ENCODE measurements around the gene WNT2. TPM values are rescaled to one million over a fixed set of nuclear protein-coding genes. Genes with fewer than 3 reads are reported as not detected.
"Not testable (repeated sequence)": the region's sequence is repeated elsewhere in the genome, so short reads cannot be mapped to it uniquely, and the experiment has no call there.

WNT2 gene
- total RNA-seq, 3 donors from 2014 or later = 1.5 to 2.4 (median 2.0) TPM

DNA sequence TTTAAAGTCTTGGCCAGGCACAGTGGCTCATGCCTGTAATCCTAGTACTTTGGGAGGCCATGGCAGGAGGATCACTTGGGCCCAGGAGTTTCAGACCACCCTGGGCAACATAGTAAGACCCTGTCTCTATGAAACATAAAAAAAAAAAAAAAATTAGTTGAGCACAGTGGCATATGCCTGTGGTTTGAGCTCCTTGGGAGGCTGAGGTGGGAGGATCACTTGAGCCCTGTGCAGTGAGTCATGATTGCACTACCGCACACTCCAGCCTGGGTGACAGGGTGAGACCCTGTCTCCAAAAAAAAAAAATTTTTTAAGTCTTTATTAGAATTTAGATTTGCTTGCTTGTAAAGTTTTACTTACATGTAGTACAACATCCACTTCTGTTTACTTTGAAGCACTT is 14.0 kb downstream of the WNT2 start:
- Histone ChIP-seq H3K36me3 (no peaks in the 10 kb centered on the region), H3K27ac (no peak overlapping the region), H3K9me3 (no peaks in the 10 kb centered on the region), H3K4me3 (no peak overlapping the region), H3K4me1 (no peaks in the 10 kb centered on the region), H3K27me3 (no peaks in the 10 kb centered on the region)
- TF ChIP-seq POLR2AphosphoS5 (IDR thresholded peaks at IDR 0.05) (no peak), POLR2A (IDR thresholded peaks at IDR 0.05) (no peak)
- TF ChIP-seq, protein P1, sequence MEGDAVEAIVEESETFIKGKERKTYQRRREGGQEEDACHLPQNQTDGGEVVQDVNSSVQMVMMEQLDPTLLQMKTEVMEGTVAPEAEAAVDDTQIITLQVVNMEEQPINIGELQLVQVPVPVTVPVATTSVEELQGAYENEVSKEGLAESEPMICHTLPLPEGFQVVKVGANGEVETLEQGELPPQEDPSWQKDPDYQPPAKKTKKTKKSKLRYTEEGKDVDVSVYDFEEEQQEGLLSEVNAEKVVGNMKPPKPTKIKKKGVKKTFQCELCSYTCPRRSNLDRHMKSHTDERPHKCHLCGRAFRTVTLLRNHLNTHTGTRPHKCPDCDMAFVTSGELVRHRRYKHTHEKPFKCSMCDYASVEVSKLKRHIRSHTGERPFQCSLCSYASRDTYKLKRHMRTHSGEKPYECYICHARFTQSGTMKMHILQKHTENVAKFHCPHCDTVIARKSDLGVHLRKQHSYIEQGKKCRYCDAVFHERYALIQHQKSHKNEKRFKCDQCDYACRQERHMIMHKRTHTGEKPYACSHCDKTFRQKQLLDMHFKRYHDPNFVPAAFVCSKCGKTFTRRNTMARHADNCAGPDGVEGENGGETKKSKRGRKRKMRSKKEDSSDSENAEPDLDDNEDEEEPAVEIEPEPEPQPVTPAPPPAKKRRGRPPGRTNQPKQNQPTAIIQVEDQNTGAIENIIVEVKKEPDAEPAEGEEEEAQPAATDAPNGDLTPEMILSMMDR (IDR thresholded peaks at IDR 0.05) = no peak
- intact Hi-C loops (cut with DNase I; ENCODE audit: low total_unique reads) = no loop called here
- no peak for DNase-seq (ENCODE audit: low spot score in 2 of 2)

DNA sequence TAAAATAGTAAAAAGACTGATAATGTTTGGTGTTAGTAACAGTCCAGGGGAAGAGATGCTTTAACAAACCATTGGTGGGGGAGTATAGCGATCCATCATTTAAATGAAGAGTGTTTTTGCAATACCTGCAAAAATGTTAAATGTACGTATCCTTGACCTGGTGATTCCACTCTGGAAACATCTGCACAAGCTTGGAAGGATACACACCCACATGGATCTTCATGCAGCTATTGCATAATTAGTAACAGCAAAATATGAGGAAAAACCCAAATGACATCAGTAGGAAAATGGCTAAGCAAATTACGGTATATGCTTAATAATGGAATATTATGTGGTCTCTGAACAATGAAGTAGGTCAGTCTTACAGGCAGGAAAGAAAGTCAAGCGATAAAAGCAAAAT is 20.5 kb downstream of the WNT2 start:
- H3K27ac ChIP-seq = no peak overlapping the region
- H3K27me3 ChIP-seq = no peaks in the 10 kb centered on the region
- DNase-seq (ENCODE audit: low spot score in 2 of 2) = no peak
- no peaks in the 10 kb centered on the region for H3K4me1 ChIP-seq
- no peaks in the 10 kb centered on the region for H3K9me3 ChIP-seq
- no peak overlapping the region for H3K4me3 ChIP-seq
- H3K36me3 ChIP-seq = no peaks in the 10 kb centered on the region
- intact Hi-C loops (cut with DNase I; ENCODE audit: low total_unique reads) = no loop called here
- TF ChIP-seq, protein P1 (IDR thresholded peaks at IDR 0.05) = no peak
- TF ChIP-seq POLR2A (IDR thresholded peaks at IDR 0.05) (no peak), POLR2AphosphoS5 (IDR thresholded peaks at IDR 0.05) (no peak)

DNA sequence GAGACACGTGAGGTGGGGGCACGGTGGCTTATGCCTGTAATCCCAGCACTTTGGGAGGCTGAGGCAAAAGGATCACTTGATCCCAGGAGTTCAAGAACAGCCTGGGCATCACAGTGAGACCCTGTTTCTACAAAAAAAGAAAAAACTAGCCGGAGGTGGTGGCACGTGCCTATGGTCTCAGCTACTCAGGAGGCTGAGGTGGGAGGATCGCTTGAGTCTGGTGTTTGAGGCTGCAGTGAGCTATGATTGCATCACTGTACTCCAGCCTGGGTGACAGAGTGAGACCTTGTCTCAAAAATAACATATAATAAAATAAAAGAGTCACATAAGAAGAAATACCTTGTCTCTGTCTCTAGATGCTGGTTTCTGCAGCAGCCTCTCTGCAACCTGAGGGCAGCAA is 22.4 kb downstream of the WNT2 start:
- DNase-seq (ENCODE audit: low spot score in 2 of 2); H3K27me3 ChIP-seq; H3K27ac ChIP-seq; H3K36me3 ChIP-seq; H3K4me1 ChIP-seq; H3K4me3 ChIP-seq; intact Hi-C loops (cut with DNase I; ENCODE audit: low total_unique reads); H3K9me3 ChIP-seq: not testable (repeated sequence)

DNA sequence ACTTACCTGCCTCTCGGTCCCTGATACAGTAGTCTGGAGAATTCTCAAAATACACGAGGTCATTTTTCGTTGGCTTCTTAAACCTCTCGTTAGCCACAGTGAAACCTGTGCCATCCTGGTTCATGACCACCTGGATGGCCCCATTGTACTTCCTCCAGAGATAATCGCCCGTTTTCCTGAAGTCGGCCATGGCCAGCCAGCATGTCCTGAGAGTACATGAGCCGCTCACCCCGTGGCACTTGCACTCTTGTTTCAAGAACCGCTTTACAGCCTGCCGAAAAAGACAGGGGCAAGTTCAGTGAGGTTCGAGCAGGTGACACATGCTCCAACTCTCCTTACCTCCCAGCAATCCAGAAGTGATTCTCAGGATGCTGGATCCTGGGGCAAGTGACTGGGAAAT is 25.3 kb downstream of the WNT2 start:
- Histone ChIP-seq H3K27me3 (no peaks in the 10 kb centered on the region), H3K36me3 (no peaks in the 10 kb centered on the region), H3K9me3 (no peaks in the 10 kb centered on the region), H3K4me3 (no peak overlapping the region), H3K4me1 (no peaks in the 10 kb centered on the region), H3K27ac (no peak overlapping the region)
- no peak for DNase-seq (ENCODE audit: low spot score in 2 of 2)
- TF ChIP-seq POLR2AphosphoS5 (IDR thresholded peaks at IDR 0.05) (no peak), POLR2A (IDR thresholded peaks at IDR 0.05) (no peak)
- TF ChIP-seq, protein P1 (IDR thresholded peaks at IDR 0.05) = no peak
- intact Hi-C loops (cut with DNase I; ENCODE audit: low total_unique reads) = no loop called here

DNA sequence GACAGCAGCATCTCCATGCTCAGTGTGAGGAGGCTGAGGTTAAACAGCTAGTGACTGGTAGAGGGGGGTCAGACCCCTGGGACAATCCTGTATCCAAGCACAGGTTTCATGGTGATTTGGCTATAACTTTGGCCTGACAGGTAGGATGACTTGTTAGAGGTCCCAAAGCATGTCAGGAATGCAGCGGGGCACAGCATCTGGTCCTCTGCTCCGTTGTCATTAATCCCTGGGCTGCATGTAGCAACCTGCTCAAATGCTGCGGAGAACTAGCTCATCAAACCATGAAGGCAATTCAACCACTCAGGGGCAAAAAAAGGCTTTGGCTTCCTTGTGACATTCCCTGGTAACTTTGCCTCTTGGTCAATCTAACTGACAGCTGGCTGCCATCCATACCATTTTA is 26.8 kb downstream of the WNT2 start:
- H3K36me3 ChIP-seq = no peaks in the 10 kb centered on the region
- no peak overlapping the region for H3K4me3 ChIP-seq
- H3K9me3 ChIP-seq = no peaks in the 10 kb centered on the region
- intact Hi-C loops (cut with DNase I; ENCODE audit: low total_unique reads) = no loop called here
- H3K27ac ChIP-seq = no peak overlapping the region
- DNase-seq (ENCODE audit: low spot score in 2 of 2) = no peak
- H3K27me3 ChIP-seq = no peaks in the 10 kb centered on the region
- TF ChIP-seq, protein P1 (IDR thresholded peaks at IDR 0.05) = no peak
- TF ChIP-seq POLR2A (IDR thresholded peaks at IDR 0.05) = no peak
- TF ChIP-seq POLR2AphosphoS5 (IDR thresholded peaks at IDR 0.05) = no peak
- no peaks in the 10 kb centered on the region for H3K4me1 ChIP-seq

DNA sequence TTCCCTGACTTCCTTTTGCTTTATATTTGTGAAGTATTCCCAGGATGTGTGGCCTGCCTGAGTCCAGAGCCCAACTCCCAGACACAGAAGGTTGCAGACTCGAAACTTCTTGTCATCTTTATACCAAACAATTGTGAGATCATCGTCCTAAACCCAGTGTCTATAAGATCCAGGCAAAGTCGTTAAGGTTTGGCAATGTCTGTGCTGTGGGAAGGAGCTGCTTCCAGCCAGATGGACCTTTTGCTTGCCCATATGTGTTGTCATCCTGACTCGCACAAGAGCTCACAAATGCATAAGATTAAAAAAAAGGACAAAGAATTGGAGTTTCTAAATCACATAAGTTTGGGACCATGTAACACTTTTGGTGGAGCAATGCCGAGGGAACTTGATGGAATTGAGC is 37.0 kb downstream of the WNT2 start:
- H3K36me3 ChIP-seq = no peaks in the 10 kb centered on the region
- intact Hi-C loops (cut with DNase I; ENCODE audit: low total_unique reads) = no loop called here
- no peaks in the 10 kb centered on the region for H3K9me3 ChIP-seq
- no peak overlapping the region for H3K27ac ChIP-seq
- no peaks in the 10 kb centered on the region for H3K27me3 ChIP-seq
- H3K4me1 ChIP-seq = no peaks in the 10 kb centered on the region
- TF ChIP-seq POLR2A (IDR thresholded peaks at IDR 0.05) (no peak), POLR2AphosphoS5 (IDR thresholded peaks at IDR 0.05) (no peak)
- TF ChIP-seq, protein P1 (IDR thresholded peaks at IDR 0.05) = no peak
- no peak overlapping the region for H3K4me3 ChIP-seq
- no peak for DNase-seq (ENCODE audit: low spot score in 2 of 2)

Data from breast epithelium (tissue), 4 donors.